Stimulated activated CD8-positive, alpha-beta memory T cell treated with anti-CD3 and anti-CD28 coated beads, Interleukin-4, amount 100 ng/mL, for 4 hours (primary cell): ENCODE data around the gene RAD1.

Source experiments
- DNase-seq, 2 donors: peaks; one replicate each; pipeline ENCODE4 v3.0.0-alpha.2; 2020; ENCODE audit warnings: low read depth in 2 of 2, low spot score in 1 of 2

The RAD1 gene

GRCh38 chr5:34866989-34867471 is 48.3 kb downstream of the RAD1 start:
- no peak for DNase-seq

- no peak for DNase-seq
These were observed 50.2 kb downstream of the RAD1 start for GRCh38 chr5:34865091-34865490.

GRCh38 chr5:34863946-34864345 is 51.4 kb downstream of the RAD1 start:
- DNase-seq: no peak

GRCh38 chr5:34859253-34859652 is 56.1 kb downstream of the RAD1 start:
- DNase-seq: no peak

- DNase-seq: no peak
These were observed 56.5 kb downstream of the RAD1 start for GRCh38 chr5:34858790-34859189.

- no peak for DNase-seq
These were observed 57.4 kb downstream of the RAD1 start for GRCh38 chr5:34857894-34858293.

- DNase-seq: no peak
These were observed 58.1 kb downstream of the RAD1 start for GRCh38 chr5:34857161-34857560.
